ENCODE measurements around the gene CCDC106. TPM values are rescaled to one million over a fixed set of nuclear protein-coding genes. Genes with fewer than 3 reads are reported as not detected.

Gene CCDC106
- 14.9 and 17.8 TPM in 2 replicates for total RNA-seq

DNA sequence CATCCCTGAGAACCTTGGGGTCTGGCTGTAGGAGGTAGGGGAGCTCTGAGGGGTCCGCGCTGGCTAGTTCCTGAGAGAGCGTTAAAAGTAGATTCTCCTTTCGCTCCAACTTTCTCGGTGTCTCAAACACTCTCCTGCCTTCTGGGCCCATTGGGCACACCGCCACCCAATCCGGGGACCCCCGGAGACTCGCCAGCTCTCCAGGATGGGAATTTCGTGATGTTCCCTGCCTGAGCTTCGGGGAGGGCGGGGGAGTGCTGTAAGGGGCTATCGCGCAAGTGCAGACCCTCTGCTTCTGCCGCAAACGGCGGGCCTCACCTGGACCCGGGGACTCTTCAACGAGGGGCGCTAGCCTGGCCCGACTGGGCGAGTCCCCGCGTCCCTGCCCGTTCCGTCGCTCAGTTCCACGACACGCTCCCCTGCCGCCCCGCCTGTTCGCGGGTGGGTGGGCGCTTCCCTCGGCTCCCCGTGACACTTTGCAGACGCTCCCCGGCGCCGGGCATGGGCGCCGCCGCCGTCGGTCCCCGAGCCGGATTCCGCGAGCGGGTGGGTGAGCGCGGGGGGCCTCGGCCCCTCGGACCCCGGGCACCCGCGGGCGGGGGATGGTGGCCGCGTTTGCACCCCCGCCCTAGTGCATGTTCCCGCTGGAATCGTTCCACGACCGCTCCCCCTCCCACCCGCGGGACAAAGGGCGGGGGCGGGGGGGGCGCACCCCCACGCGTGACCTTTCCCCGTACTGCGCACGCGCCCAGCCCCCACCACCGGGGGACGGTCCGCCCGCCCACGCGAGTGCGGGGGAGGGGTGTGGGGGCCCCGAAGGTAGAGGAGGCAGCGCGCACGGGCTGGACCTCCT lies at the start of gene CCDC106:
Gene CCDC106, plus strand, starts transcription at position 481 of the 853 bp plus-strand sequence. CDS start 835 bp downstream, outside the sequence.

DNA sequence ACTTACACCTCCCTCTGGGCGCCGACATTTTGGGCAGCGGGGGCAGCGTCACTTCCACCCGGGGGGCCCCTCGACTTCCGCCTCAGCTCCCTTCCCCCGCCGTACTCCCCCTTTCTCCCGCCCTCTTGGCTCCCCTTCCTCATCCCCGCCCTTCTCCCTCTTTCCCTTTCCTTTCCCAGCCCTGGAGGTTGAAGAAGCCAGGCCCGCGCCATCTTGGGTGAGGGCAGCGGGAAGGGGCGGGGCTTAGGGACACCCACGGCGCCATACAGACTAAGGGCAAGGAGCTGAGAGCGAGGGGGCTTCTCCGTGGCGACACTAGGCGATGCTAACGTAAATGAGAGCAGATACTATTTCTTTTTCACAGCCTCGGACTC lies 48.6 kb upstream of the CCDC106 start, which contains the start of gene FIZ1:
Gene FIZ1, minus strand, starts transcription at position 50 of the 374 bp plus-strand sequence. CDS start 1,652 bp downstream, outside the sequence.

DNA sequence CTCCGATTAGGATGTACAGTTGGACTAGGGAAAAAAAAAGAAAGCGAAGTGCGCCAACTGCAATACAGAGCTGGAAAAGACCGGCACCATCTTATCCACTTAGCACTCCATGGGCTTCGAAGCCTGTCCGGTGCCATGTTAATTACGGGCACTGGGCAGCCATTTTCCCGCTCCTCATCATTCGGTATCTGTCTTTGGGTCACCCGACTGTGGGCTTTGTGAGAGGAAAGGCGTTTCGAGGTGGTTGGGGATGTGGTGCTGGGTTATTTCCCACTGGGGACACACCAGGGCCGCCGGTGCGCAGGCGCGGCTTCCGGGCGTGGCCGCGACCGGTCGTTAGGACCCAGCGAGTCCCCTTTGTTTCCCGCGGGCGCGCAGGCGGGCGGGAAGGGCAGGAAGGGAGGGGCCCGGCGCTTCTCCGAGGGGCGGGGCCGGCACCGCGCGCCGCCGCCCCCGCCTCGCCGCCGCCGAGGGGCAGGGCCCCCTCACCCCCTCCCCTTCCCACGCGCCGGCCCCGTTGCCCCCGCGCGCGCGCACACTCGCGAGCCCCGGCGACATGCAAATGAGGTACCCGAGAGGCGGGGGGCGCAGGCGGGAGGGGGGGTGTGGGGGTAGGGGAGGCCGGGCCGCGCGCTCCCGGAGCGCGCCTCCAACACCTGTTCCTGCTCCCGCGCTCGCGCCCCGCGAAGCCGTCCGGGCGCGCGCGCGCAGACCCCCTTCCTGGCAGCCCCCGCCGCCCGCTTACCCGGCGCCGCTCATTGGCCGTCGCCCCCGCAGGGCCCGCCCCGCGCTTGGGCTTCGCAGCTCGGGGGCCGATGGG lies 48.0 kb upstream of the CCDC106 start, which contains the start of gene ZNF524:
Gene ZNF524, plus strand, starts transcription at position 447 of the 820 bp plus-strand sequence. CDS start 1,825 bp downstream, outside the sequence.

DNA sequence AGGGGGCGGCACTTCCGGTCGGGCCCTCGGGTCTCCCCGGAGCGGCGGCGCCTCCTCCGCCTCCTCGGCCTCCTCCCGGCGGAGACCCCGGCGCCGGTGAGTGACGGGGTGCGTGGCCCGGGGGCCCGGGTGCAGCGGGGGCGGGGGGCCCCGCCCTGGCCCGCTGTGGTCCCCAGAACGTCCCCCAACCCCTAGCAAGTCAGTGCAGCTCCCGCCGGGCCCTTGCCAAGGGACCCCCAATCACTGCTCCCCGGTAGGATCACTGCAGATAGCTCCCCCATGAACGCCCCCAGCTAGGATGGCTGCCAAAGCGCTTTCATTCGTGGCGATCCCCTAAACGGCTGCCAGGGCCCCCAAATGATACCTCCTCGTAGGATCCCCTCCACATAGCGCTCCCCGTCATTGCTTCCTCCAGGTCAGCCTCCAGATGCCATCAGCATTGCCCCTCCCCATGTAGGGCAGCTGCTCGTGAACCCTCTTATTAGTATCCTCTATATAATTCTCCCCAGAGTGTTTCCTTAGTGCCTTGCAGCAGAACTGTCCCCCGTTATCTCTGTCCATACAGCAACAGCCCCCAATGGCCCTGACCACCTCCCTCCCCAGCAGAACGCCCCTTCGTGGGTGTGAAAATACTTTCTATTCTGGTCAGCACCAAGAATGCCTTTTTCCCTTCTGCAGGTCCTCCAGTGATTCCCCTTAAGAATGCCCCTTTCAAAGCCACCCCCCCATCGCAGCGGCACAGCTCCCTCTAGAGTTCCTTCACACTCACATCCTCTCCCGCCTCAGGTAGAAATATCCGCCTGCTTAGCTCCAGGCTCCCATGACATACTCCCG lies 42.2 kb upstream of the CCDC106 start, which contains the start of gene ZNF865:
Gene ZNF865, plus strand, starts transcription at position 11 of the 834 bp plus-strand sequence. CDS start 7,972 bp downstream, outside the sequence.

DNA sequence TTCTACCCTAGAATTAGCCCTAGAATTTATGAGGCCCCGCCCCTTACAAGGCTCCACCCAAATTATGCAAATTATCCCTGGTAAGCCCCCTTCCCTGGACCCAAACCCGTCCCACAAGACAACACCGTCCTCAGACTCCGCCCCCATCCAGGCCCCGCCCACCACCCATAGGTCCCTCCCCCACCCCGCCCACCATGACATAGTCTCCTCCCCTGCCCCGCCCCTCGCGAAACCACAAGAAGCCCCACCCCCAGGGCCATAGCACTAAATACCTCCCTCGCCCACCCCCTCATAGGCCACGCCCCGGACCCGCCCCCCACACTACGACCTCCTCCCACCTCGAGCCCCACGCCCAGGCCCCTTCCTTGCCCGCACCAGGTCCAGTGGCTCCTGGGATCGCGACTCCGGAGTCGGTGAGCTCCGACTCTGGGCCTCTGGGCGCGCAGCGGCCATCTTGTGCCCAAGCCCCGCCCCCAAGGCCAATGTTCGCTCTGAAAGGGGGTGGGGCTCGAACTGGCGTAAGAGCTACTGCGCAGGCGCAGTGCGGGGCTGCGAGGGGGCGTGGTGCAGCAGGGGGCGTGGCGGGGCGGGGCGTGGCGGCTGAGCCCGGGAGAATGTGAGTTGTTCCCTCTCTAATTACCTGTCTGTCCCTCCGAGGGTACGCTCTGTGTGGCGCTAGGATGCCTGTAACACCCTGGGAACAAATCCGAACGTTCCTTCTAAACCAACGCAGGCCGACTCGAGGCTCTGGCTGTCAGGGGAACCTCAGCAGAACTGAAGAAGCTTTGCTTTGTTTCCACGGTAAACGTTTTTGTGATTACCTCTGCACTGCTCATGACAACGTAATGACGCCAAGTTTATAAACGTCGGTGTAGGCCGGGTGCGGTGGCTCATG lies 23.7 kb upstream of the CCDC106 start, which contains the start of gene ZNF784:
Gene ZNF784, minus strand, starts transcription at position 458 of the 895 bp plus-strand sequence. Its CDS starts 5 bp downstream, at position 453.

DNA sequence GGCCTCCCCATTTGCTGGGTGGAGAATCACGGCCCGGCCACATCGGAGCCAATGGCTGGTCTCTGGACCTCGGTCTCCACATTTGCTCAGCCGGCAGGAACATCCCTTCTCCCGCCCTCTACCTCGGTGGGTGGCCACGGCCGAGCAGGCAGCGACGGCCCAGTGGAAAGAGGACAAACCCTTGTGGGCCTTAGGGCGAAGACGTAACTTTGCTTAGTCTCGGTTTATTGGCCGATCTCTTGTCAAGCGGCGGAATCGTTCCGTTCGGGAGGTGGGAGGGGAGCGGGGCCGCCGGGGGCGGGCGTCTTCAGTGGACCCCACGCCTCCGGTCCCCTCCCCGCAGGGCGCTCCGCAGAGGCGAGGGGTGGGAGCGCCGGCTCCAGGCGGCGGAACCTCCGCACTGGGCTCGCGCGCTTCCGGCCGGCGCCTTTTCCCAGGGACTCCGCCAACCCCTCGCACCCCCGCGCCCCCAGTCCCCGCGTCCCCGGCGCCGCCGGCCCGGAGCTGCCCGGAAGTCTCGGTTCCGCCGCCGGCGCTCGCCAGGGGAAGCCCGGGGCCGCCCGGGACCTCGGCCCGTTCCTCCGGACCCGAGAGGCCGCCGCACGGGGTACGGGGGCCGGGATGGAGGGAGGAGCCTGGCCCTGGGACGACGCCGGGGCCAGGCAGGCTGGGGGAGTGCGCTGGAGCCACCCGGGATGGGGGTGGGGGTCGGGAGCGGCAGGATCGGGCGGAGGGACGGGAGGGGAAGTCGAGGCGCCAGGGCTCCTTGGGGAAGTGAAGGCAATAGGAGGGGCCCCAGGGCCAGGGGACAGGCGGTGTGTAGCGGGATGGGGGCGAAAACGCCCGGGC lies 7.2 kb upstream of the CCDC106 start, which contains the start of gene ZNF580:
Gene ZNF580, plus strand, starts transcription at position 426 of the 849 bp plus-strand sequence. CDS start 1,507 bp downstream, outside the sequence.

DNA sequence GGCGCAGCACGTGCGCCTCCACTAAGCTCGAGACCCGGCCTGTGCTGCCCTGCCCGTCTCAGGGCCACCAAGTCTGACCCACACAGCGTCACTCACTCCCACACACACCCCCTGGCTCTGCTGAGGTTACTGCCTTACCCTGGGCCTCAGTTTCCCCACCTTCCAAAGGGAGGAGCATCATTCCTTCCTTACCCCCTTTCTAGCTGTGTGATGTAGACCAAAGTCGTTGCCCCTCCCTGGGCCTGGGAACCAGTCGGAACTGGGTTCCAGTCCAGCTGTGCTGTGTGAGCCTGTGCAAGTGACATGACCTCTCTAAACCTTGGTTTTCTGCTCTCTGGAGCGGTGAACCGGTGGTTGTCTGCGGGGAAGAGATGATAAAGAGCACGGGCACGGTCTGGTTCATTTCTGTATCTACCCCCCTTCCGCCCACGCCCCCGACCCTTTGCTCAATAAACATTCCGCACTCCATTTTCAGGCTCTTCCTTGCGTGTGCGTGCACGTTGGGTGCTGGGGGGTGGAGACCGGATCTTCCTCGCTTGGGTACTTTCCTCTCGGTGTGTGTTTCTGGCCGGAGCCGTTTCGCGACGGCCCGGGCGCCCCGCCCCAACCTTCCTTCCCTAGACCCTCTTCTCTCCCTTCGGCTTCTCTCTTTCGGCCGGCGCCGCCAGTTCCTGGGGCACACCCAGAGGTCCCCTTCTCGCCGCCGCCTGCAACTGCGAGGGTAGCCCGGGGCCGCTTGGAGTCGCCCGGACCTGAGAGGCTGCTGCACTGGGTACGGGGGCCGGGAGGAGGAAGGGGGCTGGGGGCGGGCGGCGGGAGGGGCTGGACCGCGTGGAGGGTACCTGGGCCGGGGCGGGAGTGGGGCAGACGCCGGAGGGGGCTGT lies 4.8 kb upstream of the CCDC106 start, which contains the start of gene ZNF581:
Gene ZNF581, plus strand, starts transcription at position 647 of the 884 bp plus-strand sequence. CDS start 923 bp downstream, outside the sequence.

DNA sequence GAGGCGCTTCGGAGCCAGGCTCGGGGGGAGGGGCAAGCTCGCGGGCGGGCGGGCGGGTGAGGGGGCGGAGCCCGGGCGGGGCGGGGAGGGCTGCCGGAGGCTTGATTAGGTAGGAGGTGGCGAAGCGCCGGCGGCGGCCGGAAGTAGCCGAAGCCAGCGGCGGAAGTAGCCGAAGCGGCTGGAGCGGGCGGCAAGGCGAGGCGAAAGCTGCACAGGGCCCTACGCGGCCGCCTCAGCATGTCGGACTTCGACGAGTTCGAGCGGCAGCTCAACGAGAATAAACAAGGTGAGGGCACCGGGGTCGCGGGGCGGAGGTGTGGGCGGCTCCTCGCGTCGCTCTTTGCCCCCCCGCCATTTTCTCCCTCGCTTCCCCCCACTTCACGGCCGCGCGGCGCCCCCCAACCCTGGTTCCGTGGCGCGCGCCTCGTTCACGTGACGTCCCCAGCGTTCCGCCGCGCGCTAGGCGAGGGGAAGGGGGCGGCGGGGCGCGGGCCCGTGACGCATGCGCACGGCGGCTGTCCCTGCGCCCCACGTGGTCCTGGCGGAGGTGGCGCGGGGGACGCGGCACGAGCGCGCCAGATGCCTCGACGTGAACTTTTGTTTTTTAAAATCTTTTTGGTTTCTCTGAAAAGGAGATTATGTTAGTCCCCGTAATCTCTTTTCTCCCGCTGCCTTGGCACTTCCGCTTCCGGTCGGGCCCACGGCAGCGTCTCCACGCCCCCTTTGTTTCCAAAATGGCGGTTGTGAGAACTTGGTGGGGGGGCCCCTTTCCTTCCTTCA lies 7.0 kb downstream of the CCDC106 start, which contains the start of gene U2AF2:
Gene U2AF2, plus strand, starts transcription at position 168 of the 780 bp plus-strand sequence. Its CDS starts 70 bp downstream, at position 238.

DNA sequence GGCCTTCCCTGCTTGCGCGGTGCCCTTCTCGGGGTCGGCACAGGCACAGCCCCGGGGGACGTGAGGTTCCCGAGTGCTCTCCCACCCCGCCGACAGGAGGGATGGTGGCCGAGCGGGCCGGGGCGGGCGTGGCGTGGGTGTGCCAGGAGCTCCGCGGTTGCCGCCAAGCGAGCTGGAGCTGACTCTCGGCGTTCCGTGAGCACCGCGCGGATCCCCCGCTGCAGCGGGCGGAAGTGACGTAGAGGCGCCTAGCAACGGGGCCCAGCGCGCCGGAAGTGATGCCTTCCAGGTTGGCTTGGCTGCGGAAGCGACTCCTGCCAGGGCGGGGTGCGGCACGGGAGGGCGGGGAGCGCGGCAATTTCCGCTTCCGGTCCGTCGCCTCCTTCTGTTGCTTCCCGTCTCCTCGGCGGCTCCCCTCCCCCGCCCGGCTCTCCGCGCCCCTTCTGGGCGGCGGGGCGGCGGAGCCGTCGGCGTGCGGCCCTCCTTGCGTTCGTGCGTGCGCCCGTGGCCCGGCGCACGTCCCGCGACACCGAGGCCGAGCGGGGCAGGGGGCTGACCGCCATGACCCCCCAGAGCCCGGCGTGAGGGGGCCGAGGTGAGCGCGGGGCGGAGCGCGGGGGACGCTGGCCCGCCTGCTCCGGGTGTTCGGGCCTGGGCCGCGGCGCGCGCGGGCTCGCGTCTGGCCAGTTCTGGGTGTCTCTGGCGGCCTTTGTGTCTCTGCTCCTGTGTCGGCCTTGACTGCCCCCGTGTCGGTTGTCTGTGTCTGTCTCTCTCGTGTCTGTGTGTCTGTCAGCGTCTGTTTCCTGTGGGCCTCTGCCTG lies 27.0 kb downstream of the CCDC106 start, which contains the start of gene EPN1:
Gene EPN1, plus strand, starts transcription at position 386 of the 820 bp plus-strand sequence. CDS start 3,402 bp downstream, outside the sequence.

Other genes starting within 250 kb of the CCDC106 start
- 22.0 and 33.7 TPM in 2 replicates for gene UBE2S, start 240.4 kb upstream of the CCDC106 start, total RNA-seq
- gene SHISA7, start 204.9 kb upstream of the CCDC106 start, total RNA-seq = not detected in 2 replicates
- gene ISOC2, start 186.6 kb upstream of the CCDC106 start, total RNA-seq = 84.9 and 94.9 TPM in 2 replicates
- gene C19orf85, start 183.5 kb upstream of the CCDC106 start, total RNA-seq = not detected in 2 replicates
- 5.8 and 8.5 TPM in 2 replicates for gene ZNF628, start 171.6 kb upstream of the CCDC106 start, total RNA-seq
- 4.2 and 11.4 TPM in 2 replicates for gene NAT14, start 163.0 kb upstream of the CCDC106 start, total RNA-seq
- 70.0 and 81.2 TPM in 2 replicates for gene SSC5D, start 159.8 kb upstream of the CCDC106 start, total RNA-seq
- not detected in 2 replicates for gene SBK2, start 111.1 kb upstream of the CCDC106 start, total RNA-seq
- not detected in 2 replicates for gene SBK3, start 102.7 kb upstream of the CCDC106 start, total RNA-seq
- gene ZNF579, start 67.4 kb upstream of the CCDC106 start, total RNA-seq = 6.3 and 6.6 TPM in 2 replicates
- gene FIZ1, start 48.7 kb upstream of the CCDC106 start, total RNA-seq = 4.9 and 7.0 TPM in 2 replicates
- 17.9 and 21.6 TPM in 2 replicates for gene ZNF524, start 47.9 kb upstream of the CCDC106 start, total RNA-seq
- 6.8 and 7.6 TPM in 2 replicates for gene ZNF865, start 42.6 kb upstream of the CCDC106 start, total RNA-seq
- 2.1 and 4.0 TPM in 2 replicates for gene ZNF784, start 23.6 kb upstream of the CCDC106 start, total RNA-seq
- gene ZNF580, start 7.2 kb upstream of the CCDC106 start, total RNA-seq = 16.3 and 17.3 TPM in 2 replicates
- gene ZNF581, start 4.6 kb upstream of the CCDC106 start, total RNA-seq = 37.1 and 44.1 TPM in 2 replicates
- 86.1 and 111 TPM in 2 replicates for gene U2AF2, start 6.8 kb downstream of the CCDC106 start, total RNA-seq
- gene EPN1, start 27.0 kb downstream of the CCDC106 start, total RNA-seq = 164 and 197 TPM in 2 replicates
- gene NLRP9, start 90.2 kb downstream of the CCDC106 start, total RNA-seq = not detected in 2 replicates
- not detected in 2 replicates for gene RFPL4A, start 110.9 kb downstream of the CCDC106 start, total RNA-seq
- gene RFPL4AL1, start 120.9 kb downstream of the CCDC106 start, total RNA-seq = not detected in 2 replicates
- gene NLRP11, start 183.8 kb downstream of the CCDC106 start, total RNA-seq = 0.06 TPM in 1 of 2 replicates, not detected in the other
- not detected in 2 replicates for gene NLRP4, start 188.3 kb downstream of the CCDC106 start, total RNA-seq

Measured in cardiac ventricle fibroblast (primary cell).